OCI-M2 (cell line): ENCODE results near the gene NTRK3.

Experiments used
- DNase-seq: peaks from one replicate; lab custom pipeline; 2025; ENCODE audit not compliant: unreplicated experiment; lab: John Stamatoyannopoulos, UW

The NTRK3 gene

GRCh38 chr15:88187195-88187594, 69.3 kb downstream of the NTRK3 start:
- DNase-seq = no peak

- no peak for DNase-seq
Observed at GRCh38 chr15:88185584-88185983, 71.0 kb downstream of the NTRK3 start.

GRCh38 chr15:88181613-88182012, 74.9 kb downstream of the NTRK3 start:
- DNase-seq = no peak

GRCh38 chr15:88179562-88179961, 77.0 kb downstream of the NTRK3 start:
- DNase-seq = no peak

- no peak for DNase-seq
Observed at GRCh38 chr15:88178631-88179030, 77.9 kb downstream of the NTRK3 start.

GRCh38 chr15:88177451-88177850, 79.1 kb downstream of the NTRK3 start:
- no peak for DNase-seq

- DNase-seq = no peak
Observed at GRCh38 chr15:88174571-88174970, 82.0 kb downstream of the NTRK3 start.

- DNase-seq = no peak
Observed at GRCh38 chr15:88166082-88166993, 90.2 kb downstream of the NTRK3 start.

GRCh38 chr15:88161636-88162035, 94.9 kb downstream of the NTRK3 start:
- no peak for DNase-seq

- DNase-seq = no peak
Observed at GRCh38 chr15:88155310-88155709, 101.2 kb downstream of the NTRK3 start.

GRCh38 chr15:88152672-88153071, 103.9 kb downstream of the NTRK3 start:
- no peak for DNase-seq

- DNase-seq = no peak
Observed at GRCh38 chr15:88147760-88148159, 108.8 kb downstream of the NTRK3 start.

- DNase-seq = no peak
Observed at GRCh38 chr15:88144921-88145653, 111.5 kb downstream of the NTRK3 start.

GRCh38 chr15:88142121-88142520, 114.4 kb downstream of the NTRK3 start:
- DNase-seq = no peak

- DNase-seq = no peak
Observed at GRCh38 chr15:88141269-88141889, 115.2 kb downstream of the NTRK3 start.

- no peak for DNase-seq
Observed at GRCh38 chr15:88140398-88140797, 116.1 kb downstream of the NTRK3 start.

GRCh38 chr15:88139936-88140335, 116.6 kb downstream of the NTRK3 start:
- DNase-seq = no peak

- DNase-seq = no peak
Observed at GRCh38 chr15:88133795-88134194, 122.7 kb downstream of the NTRK3 start.

- DNase-seq = no peak
Observed at GRCh38 chr15:88132499-88132898, 124.0 kb downstream of the NTRK3 start.

GRCh38 chr15:88131937-88132336, 124.6 kb downstream of the NTRK3 start:
- no peak for DNase-seq

- no peak for DNase-seq
Observed at GRCh38 chr15:88127432-88127790, 129.1 kb downstream of the NTRK3 start.
